Measurements from ENCODE around the gene PHF1. TPM values are rescaled to one million over a fixed set of nuclear protein-coding genes. Genes with fewer than 3 reads are reported as not detected.

Gene PHF1
- total and polyA plus RNA-seq, 2 of the 13 experiments (the other 11 are each of a cell fraction or from before 2014, with no cell fraction given), result 25.4 to 61.9 TPM

GRCh38 chr6:33441457-33441856 is 30.6 kb downstream of the PHF1 start (continued):
- TF ChIP-seq ZNF101 (CRISPR knock-in tag; IDR thresholded peaks at IDR 0.05; ENCODE audit: borderline replicate concordance, low read depth) (no peak), ZNF549 (CRISPR knock-in tag; IDR thresholded peaks at IDR 0.05) (no peak), SMC3 (IDR thresholded peaks at IDR 0.05; ENCODE audit: low read length) (no peak), AKNA (CRISPR knock-in tag; IDR thresholded peaks at IDR 0.05; ENCODE audit: borderline replicate concordance) (no peak)

GRCh38 chr6:33442283-33442682 is 31.5 kb downstream of the PHF1 start:
- intact Hi-C loops (cut with micrococcal nuclease; ENCODE audit: unreplicated experiment) (no loop called here), in situ Hi-C loops (cut with HindIII; ENCODE audit: extremely low pct_ligation_motif_present, low pct_unique_long_range_greater_than_20kb) (no loop called here)
- ATAC-seq, result no peak
- Histone ChIP-seq H3K9ac (ENCODE audit: insufficient read depth, low read depth, low read length) (no peak overlapping the region), H2AFZ (ENCODE audit: low read length) (no peak overlapping the region), H3K27me3 (ENCODE audit: control insufficient read depth in 1 of 2, insufficient read depth in 2 of 2, low read length in 2 of 2) (no peaks in the 10 kb centered on the region; a peak in 1 of 5 replicates), H3K79me2 (ENCODE audit: insufficient read depth, low read length) (no peaks in the 10 kb centered on the region), H4K20me1 (ENCODE audit: insufficient read depth, low read length) (no peaks in the 10 kb centered on the region), H3K9me3 (ENCODE audit: low read length) (no peaks in the 10 kb centered on the region), H3K4me2 (ENCODE audit: low read depth, low read length) (no peak overlapping the region), H3K36me3 (replicated peaks in 1 of 2; ENCODE audit: control insufficient read depth in 1 of 2, insufficient read depth in 2 of 2, low read length in 2 of 2) (peaks cover 0 to 2% of the 10 kb centered on the region in 2 experiments; a peak in 1 of 5 replicates), H3K4me1 (ENCODE audit: insufficient read depth, low read length) (no peaks in the 10 kb centered on the region), H3K27ac (ENCODE audit: extremely low read length, insufficient read depth, low read length) (no peak overlapping the region), H3K4me3 (replicated peaks in 1 of 3; ENCODE audit: insufficient read depth in 1 of 3, low read depth in 2 of 3, low read length in 3 of 3) (no peak overlapping the region)
- CTCF ChIA-PET (ENCODE audit: low intra/inter-chr PET ratio, low total read pairs), result no interaction called here
- WGBS (ENCODE audit: low lambda C conversion rate), result 65% methylated on average over 8 of the region's 8 CpGs
- no peak for FAIRE-seq
- POLR2A ChIA-PET, result no interaction called here
- no peak for DNase-seq (ENCODE audit: low spot score)
- BruUV-seq (replicated peaks), result no TSS peak
- TF ChIP-seq FOXP4 (CRISPR knock-in tag; IDR thresholded peaks at IDR 0.05) (no peak), CCDC6 (CRISPR knock-in tag; IDR thresholded peaks at IDR 0.05) (no peak), ZBTB2 (CRISPR knock-in tag; IDR thresholded peaks at IDR 0.05; ENCODE audit: low read depth) (no peak), ZNF615 (CRISPR knock-in tag; IDR thresholded peaks at IDR 0.05; ENCODE audit: borderline replicate concordance) (no peak), ETV6 (CRISPR knock-in tag; conservative IDR thresholded peaks at IDR 0.05) (no peak), RFX5 (IDR thresholded peaks at IDR 0.05; ENCODE audit: low read depth, low read length) (no peak), MAX (IDR thresholded peaks at IDR 0.05) (no peak), FLYWCH1 (CRISPR knock-in tag; IDR thresholded peaks at IDR 0.05) (no peak), E2F2 (CRISPR knock-in tag; IDR thresholded peaks at IDR 0.05; ENCODE audit: borderline replicate concordance) (no peak), CREB1 (IDR thresholded peaks at IDR 0.05) (no peak), CREB1 (CRISPR knock-in tag; IDR thresholded peaks at IDR 0.05) (no peak)
